Gastrocnemius medialis (tissue), 4 donors: ENCODE measurements around the gene IMP4.

Source experiments
- CTCF ChIP-seq, 5 experiments: fragments of 450-650 bp in 3 of 5; fragments of 200-600 bp in 2 of 5; sonication (generic) in 2 of 5; IDR thresholded peaks in 4 of 5; conservative IDR thresholded peaks in 1 of 5; 1 replicate in 4 of 5; 2 replicates in 1 of 5; pipeline ENCODE4 v1.5.1; 2016 to 2019; ENCODE audit warnings: antibody characterized with exemption in 5 of 5, mild to moderate bottlenecking in 3 of 5, moderate library complexity in 3 of 5
- POLR2A ChIP-seq, 2 donors: fragments of 450-650 bp; IDR thresholded peaks; one replicate each; pipeline ENCODE4 v1.6.1; 2017; ENCODE audit warnings: antibody characterized with exemption in 2 of 2, mild to moderate bottlenecking in 2 of 2, moderate library complexity in 2 of 2

GRCh38 chr2:130347220-130347925 is 4.7 kb downstream of the IMP4 start:
- TF ChIP-seq CTCF (IDR thresholded peaks at IDR 0.05 in 4 of 5, conservative IDR thresholded peaks at IDR 0.05 in 1 of 5) (no peak), POLR2A (IDR thresholded peaks at IDR 0.05) (no peak)
